Activated T-cell treated with anti-CD3 and anti-CD28 coated beads, Interleukin-2, amount 50 U/mL, for 1 hour (primary cell): ENCODE results near the gene SMARCA4.

ENCODE experiments used
- DNase-seq: peaks from one replicate; pipeline ENCODE4 v3.0.0-alpha.2; 2020

The SMARCA4 gene

DNA sequence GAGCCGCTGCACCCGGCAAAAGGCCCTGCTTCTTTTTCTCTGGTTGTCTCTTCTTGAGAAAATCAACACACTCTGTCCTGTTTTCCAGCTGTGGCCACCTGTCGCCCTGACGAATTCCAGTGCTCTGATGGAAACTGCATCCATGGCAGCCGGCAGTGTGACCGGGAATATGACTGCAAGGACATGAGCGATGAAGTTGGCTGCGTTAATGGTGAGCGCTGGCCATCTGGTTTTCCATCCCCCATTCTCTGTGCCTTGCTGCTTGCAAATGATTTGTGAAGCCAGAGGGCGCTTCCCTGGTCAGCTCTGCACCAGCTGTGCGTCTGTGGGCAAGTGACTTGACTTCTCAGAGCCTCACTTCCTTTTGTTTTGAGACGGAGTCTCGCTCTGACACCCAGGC lies 145.6 kb downstream of the SMARCA4 start:
- DNase-seq, result no peak

DNA sequence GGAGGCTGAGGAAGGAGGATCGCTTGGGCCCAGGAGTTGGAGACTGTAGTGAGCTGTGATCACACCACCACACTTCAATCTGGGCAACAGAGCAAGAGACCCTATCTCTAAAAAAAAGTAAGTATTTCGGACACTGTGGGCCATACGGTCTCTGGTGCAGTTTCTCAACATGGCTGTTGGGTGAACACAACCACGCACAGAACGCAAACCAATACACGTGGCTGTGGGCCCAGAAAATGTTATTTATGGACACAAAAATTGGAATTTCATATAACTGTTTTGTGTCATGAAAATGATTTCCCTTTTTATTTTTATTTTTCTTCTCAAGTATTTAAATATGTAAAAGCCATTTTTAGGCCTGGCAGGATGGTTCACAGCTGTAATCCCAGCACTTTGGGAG lies 147.9 kb downstream of the SMARCA4 start:
- DNase-seq, result no peak

DNA sequence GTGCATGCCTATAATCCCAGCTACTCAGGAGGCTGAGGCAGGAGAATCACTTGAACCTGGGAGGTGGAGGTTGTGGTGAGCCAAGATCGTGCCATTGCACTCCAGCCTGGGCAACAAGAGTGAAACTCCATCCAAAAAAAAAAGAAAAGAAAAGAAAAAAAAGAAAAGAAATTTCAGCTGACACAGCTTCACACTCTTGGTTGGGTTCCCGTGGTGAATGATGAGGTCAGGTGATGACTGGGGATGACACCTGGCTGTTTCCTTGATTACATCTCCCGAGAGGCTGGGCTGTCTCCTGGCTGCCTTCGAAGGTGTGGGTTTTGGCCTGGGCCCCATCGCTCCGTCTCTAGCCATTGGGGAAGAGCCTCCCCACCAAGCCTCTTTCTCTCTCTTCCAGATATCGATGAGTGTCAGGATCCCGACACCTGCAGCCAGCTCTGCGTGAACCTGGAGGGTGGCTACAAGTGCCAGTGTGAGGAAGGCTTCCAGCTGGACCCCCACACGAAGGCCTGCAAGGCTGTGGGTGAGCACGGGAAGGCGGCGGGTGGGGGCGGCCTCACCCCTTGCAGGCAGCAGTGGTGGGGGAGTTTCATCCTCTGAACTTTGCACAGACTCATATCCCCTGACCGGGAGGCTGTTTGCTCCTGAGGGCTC lies 150.4 kb downstream of the SMARCA4 start:
- DNase-seq, result no peak

DNA sequence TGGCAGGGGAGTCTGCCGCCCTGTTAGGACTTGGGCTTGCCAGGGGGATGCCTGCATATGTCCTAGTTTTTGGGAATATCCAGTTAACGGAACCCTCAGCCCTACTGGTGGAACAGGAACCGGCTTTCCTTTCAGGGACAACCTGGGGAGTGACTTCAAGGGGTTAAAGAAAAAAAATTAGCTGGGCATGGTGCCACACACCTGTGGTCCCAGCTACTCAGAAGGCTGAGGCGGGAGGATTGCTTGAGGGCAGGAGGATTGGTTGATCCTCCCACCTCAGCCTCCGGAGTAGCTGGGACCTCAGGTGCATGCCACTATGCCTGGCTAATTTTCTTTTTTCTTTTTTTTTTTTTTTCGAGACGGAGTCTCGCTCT lies 150.9 kb downstream of the SMARCA4 start:
- DNase-seq, result no peak
